Measurements from ENCODE around the gene TCAP. TPM values are rescaled to one million over a fixed set of nuclear protein-coding genes. Genes with fewer than 3 reads are reported as not detected.
A peak's percentile ranks its signal among the peaks of the same experiment; 100 is the strongest.

Gene TCAP
- polyA plus RNA-seq, 3 donors, result 1.3 TPM; not detected in 2

DNA sequence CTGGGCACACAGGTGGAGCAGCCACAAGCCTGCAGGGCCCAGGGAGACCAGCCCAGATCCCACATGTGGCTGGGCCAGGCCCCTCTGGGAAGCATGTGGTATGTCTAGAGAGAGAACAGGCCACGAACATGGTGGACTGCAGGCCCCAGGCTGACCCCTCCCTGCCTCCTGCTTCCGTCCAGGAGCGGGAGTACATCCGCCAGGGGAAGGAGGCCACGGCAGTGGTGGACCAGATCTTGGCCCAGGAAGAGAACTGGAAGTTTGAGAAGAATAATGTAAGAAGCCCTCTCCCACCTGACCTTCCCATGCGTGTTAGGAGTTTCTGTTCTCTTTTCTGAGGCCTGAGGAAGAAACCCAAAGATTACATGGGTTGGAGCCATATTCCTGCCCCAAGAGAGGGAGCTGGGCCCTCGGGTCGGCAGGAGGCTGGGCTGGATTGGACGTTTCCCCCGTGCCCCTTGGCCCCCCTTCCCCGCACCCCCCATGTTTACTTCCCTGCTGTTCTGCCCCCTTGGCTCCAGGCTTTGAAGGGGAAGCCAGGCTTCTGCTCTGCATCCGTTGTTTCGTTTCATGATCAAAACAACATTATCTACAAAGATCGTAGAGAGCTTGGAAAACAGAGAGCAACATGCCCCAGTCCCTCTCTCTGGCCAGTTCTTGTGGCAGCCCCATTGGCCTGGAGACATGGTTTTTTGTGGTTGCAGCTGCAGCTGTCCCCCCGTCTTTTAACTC is 5.7 kb upstream of the TCAP start:
- peak overlapping the region; percentile 45 to 70 for H3K4me3 Mint-ChIP-seq
- WGBS (ENCODE audit: insufficient coverage), result 0% methylated on average over 4 of the region's 15 CpGs
- Histone ChIP-seq H3K36me3 (replicated peaks in 1 of 2; ENCODE audit: control insufficient read depth in 1 of 2, insufficient read depth in 2 of 2, low read length in 2 of 2) (peaks cover 58 to 71% of the 10 kb centered on the region in 2 donors), H3K4me2 (replicated peaks; ENCODE audit: extremely low read depth, low read length, poor library complexity, severe bottlenecking) (peak overlapping the region; percentile 19), H3K27me3 (ENCODE audit: control insufficient read depth in 2 of 2, insufficient read depth in 2 of 2, low read length in 2 of 2) (no peaks in the 10 kb centered on the region), H3K9ac (ENCODE audit: insufficient read depth, low read length, poor library complexity, severe bottlenecking) (peak overlapping the region; percentile 40), H3K79me2 (ENCODE audit: insufficient read depth, low read length) (no peaks in the 10 kb centered on the region), H3K27ac (ENCODE audit: low read depth in 1 of 2, low read length in 2 of 2) (peak overlapping the region; percentile 52 to 68), H3K4me3 (replicated peaks in 1 of 3; ENCODE audit: low read depth in 2 of 3, low read length in 3 of 3) (no peak overlapping the region), H3K9me3 (replicated peaks in 1 of 2; ENCODE audit: control insufficient read depth in 1 of 2, insufficient read depth in 1 of 2, low read length in 2 of 2) (no peaks in the 10 kb centered on the region), H2AFZ (ENCODE audit: insufficient read depth, low read depth, low read length, poor library complexity, severe bottlenecking) (no peak overlapping the region), H3K4me1 (ENCODE audit: control insufficient read depth in 1 of 2, insufficient read depth in 2 of 2, low read length in 2 of 2) (peaks cover 16 to 17% of the 10 kb centered on the region in 2 donors), H4K20me1 (ENCODE audit: insufficient read depth, low read length) (peaks cover 41% of the 10 kb centered on the region)
- peaks cover 56 to 78% of the 10 kb centered on the region in 2 donors for H3K36me3 Mint-ChIP-seq
- peaks cover 4 to 8% (median 4%) of the 10 kb centered on the region in 3 donors for H3K27me3 Mint-ChIP-seq (ENCODE audit: low read depth in 3 of 3)
- DNase-seq, result peak in 2 of 3 donors; percentile 33 to 54
- TF ChIP-seq, protein P1, sequence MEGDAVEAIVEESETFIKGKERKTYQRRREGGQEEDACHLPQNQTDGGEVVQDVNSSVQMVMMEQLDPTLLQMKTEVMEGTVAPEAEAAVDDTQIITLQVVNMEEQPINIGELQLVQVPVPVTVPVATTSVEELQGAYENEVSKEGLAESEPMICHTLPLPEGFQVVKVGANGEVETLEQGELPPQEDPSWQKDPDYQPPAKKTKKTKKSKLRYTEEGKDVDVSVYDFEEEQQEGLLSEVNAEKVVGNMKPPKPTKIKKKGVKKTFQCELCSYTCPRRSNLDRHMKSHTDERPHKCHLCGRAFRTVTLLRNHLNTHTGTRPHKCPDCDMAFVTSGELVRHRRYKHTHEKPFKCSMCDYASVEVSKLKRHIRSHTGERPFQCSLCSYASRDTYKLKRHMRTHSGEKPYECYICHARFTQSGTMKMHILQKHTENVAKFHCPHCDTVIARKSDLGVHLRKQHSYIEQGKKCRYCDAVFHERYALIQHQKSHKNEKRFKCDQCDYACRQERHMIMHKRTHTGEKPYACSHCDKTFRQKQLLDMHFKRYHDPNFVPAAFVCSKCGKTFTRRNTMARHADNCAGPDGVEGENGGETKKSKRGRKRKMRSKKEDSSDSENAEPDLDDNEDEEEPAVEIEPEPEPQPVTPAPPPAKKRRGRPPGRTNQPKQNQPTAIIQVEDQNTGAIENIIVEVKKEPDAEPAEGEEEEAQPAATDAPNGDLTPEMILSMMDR (IDR thresholded peaks at IDR 0.05), result no peak
- peak overlapping the region in 5 of 7 donors; percentile 19 to 80 (median 69) for H3K27ac Mint-ChIP-seq
- no peaks in the 10 kb centered on the region for H3K9me3 Mint-ChIP-seq
- intact Hi-C loops (cut with micrococcal nuclease), result no loop called here
- peaks cover 15% of the 10 kb centered on the region for H3K4me1 Mint-ChIP-seq

DNA sequence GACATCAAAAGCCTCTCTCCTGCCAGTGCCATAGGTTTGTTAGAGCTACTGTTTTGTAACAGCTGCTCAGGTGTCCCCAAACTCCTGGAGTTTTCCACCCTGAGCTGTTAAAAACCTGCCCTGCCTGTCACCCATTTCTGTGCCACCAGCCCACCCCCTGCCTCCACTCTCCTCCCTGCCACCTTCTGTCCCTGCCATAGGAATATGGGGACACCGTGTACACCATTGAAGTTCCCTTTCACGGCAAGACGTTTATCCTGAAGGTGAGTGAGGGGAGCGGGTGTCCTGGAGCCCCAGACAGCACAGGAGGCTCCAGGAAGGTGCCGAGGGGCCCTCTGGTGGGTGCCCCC is 5.2 kb upstream of the TCAP start:
- no peaks in the 10 kb centered on the region for H3K9me3 Mint-ChIP-seq
- Histone ChIP-seq H3K79me2 (ENCODE audit: insufficient read depth, low read length) (no peaks in the 10 kb centered on the region), H3K4me3 (replicated peaks in 1 of 3; ENCODE audit: low read depth in 2 of 3, low read length in 3 of 3) (no peak overlapping the region), H3K27ac (ENCODE audit: low read depth in 1 of 2, low read length in 2 of 2) (peak overlapping the region; percentile 52 to 68), H3K9me3 (replicated peaks in 1 of 2; ENCODE audit: control insufficient read depth in 1 of 2, insufficient read depth in 1 of 2, low read length in 2 of 2) (no peaks in the 10 kb centered on the region), H4K20me1 (ENCODE audit: insufficient read depth, low read length) (peaks cover 41% of the 10 kb centered on the region), H3K4me2 (replicated peaks; ENCODE audit: extremely low read depth, low read length, poor library complexity, severe bottlenecking) (peak overlapping the region; percentile 14), H2AFZ (ENCODE audit: insufficient read depth, low read depth, low read length, poor library complexity, severe bottlenecking) (no peak overlapping the region), H3K36me3 (replicated peaks in 1 of 2; ENCODE audit: control insufficient read depth in 1 of 2, insufficient read depth in 2 of 2, low read length in 2 of 2) (peaks cover 54 to 66% of the 10 kb centered on the region in 2 donors), H3K9ac (ENCODE audit: insufficient read depth, low read length, poor library complexity, severe bottlenecking) (no peak overlapping the region), H3K4me1 (ENCODE audit: control insufficient read depth in 1 of 2, insufficient read depth in 2 of 2, low read length in 2 of 2) (peaks cover 16 to 17% of the 10 kb centered on the region in 2 donors), H3K27me3 (ENCODE audit: control insufficient read depth in 2 of 2, insufficient read depth in 2 of 2, low read length in 2 of 2) (peaks cover 0 to 1% of the 10 kb centered on the region in 2 donors)
- peaks cover 4 to 13% (median 9%) of the 10 kb centered on the region in 3 donors for H3K27me3 Mint-ChIP-seq (ENCODE audit: low read depth in 3 of 3)
- WGBS (ENCODE audit: insufficient coverage), result 50% methylated on average over 4 of the region's 5 CpGs
- DNase-seq, result no peak
- TF ChIP-seq, protein P1 (IDR thresholded peaks at IDR 0.05), result no peak
- intact Hi-C loops (cut with micrococcal nuclease), result no loop called here
- H3K4me3 Mint-ChIP-seq, result no peak overlapping the region
- peaks cover 51 to 73% of the 10 kb centered on the region in 2 donors for H3K36me3 Mint-ChIP-seq
- peaks cover 15% of the 10 kb centered on the region for H3K4me1 Mint-ChIP-seq
- peak overlapping the region in 4 of 7 donors; percentile 19 to 80 (median 69) for H3K27ac Mint-ChIP-seq
